Vagina (tissue), 2 donors: ENCODE results near the gene CCDC38. TPM values are rescaled to one million over a fixed set of nuclear protein-coding genes. Genes with fewer than 3 reads are reported as not detected.

Experiments used
- DNase-seq, 2 donors: peaks; one replicate each; pipeline ENCODE4 v3.0.0-alpha.2; 2017; ENCODE audit errors: extremely low spot score in 2 of 2
- H3K27ac ChIP-seq: fragments of 200-600 bp; sonication (generic); one replicate; pipeline ENCODE4 v1.5.1; 2019
- H3K27me3 ChIP-seq: fragments of 200-600 bp; sonication (generic); one replicate; pipeline ENCODE4 v1.5.1; 2019
- H3K36me3 ChIP-seq, 2 donors: fragments of 200-600 bp; sonication (generic); one replicate each; pipeline ENCODE4 v1.5.1; 2017 to 2019
- H3K4me1 ChIP-seq: fragments of 200-600 bp; sonication (generic); one replicate; pipeline ENCODE4 v1.5.1; 2019
- H3K4me3 ChIP-seq, 2 donors: fragments of 200-600 bp; sonication (generic); 1 replicate in 1 of 2; 2 replicates in 1 of 2; pipeline ENCODE4 v1.5.1; 2016 to 2019
- H3K9me3 ChIP-seq: fragments of 200-600 bp; sonication (generic); one replicate; pipeline ENCODE4 v1.5.1; 2019
- CTCF ChIP-seq, 3 experiments: fragments of 450-650 bp in 2 of 3; fragments of 200-600 bp in 1 of 3; sonication (generic) in 1 of 3; IDR thresholded peaks; one replicate each; pipeline ENCODE4 v1.5.1; 2017 to 2019; ENCODE audit warnings: antibody characterized with exemption in 3 of 3, mild to moderate bottlenecking in 2 of 3, moderate library complexity in 2 of 3
- POLR2A ChIP-seq, 2 donors: fragments of 450-650 bp; IDR thresholded peaks; one replicate each; pipeline ENCODE4 v1.6.1; 2017; ENCODE audit warnings: antibody characterized with exemption in 2 of 2, mild to moderate bottlenecking in 2 of 2, moderate library complexity in 2 of 2
- POLR2AphosphoS5 ChIP-seq, 2 donors: sonication (generic); formaldehyde crosslinking; IDR thresholded peaks; one replicate each; pipeline ENCODE4 v1.9.0; 2017; ENCODE audit warnings: antibody characterized with exemption in 2 of 2, mild to moderate bottlenecking in 2 of 2, low read depth in 1 of 2; ENCODE audit not compliant: insufficient read depth in 1 of 2
- intact Hi-C: fragments of 100-400 bp; cut with DNase I; formaldehyde crosslinking; loops from one replicate; pipeline ENCODE4 v1.15.1; 2023
- total RNA-seq: library from RNA; depleted of rRNA; stranded (reverse); fragments of >200 nt; gene quantifications from one replicate; pipeline ENCODE4 v1.2.3, GENCODE V29; 2016

The CCDC38 gene
- total RNA-seq, 1 donor from 2014 or later, result not detected

GRCh38 chr12:95962222-95962621 lies 19.8 kb upstream of the CCDC38 start:
- no peak for DNase-seq
- no peaks in the 10 kb centered on the region for H3K27me3 ChIP-seq
- TF ChIP-seq CTCF (IDR thresholded peaks at IDR 0.05) (no peak), POLR2AphosphoS5 (IDR thresholded peaks at IDR 0.05; ENCODE audit: insufficient read depth in 1 of 2, low read depth in 1 of 2) (no peak), POLR2A (IDR thresholded peaks at IDR 0.05) (no peak)
- H3K4me3 ChIP-seq, result no peak overlapping the region
- intact Hi-C loops, result loop anchor here (10.0 kb wide), 1 partner anchor 1873 kb away; no protein-coding TSS in a partner anchor
- no peak overlapping the region for H3K27ac ChIP-seq
- no peaks in the 10 kb centered on the region for H3K36me3 ChIP-seq
- no peaks in the 10 kb centered on the region for H3K4me1 ChIP-seq
- H3K9me3 ChIP-seq, result no peaks in the 10 kb centered on the region

- Histone ChIP-seq H3K4me3 (no peak overlapping the region), H3K27ac (no peak overlapping the region)
- no peak for TF ChIP-seq CTCF (IDR thresholded peaks at IDR 0.05)
- no peak for TF ChIP-seq POLR2A (IDR thresholded peaks at IDR 0.05)
- no peak for TF ChIP-seq POLR2AphosphoS5 (IDR thresholded peaks at IDR 0.05; ENCODE audit: insufficient read depth in 1 of 2, low read depth in 1 of 2)
Observed at GRCh38 chr12:95960241-95960640, 17.8 kb upstream of the CCDC38 start.

GRCh38 chr12:95959107-95959506 lies 16.7 kb upstream of the CCDC38 start:
- Histone ChIP-seq H3K9me3 (no peaks in the 10 kb centered on the region), H3K4me3 (no peak overlapping the region), H3K36me3 (no peaks in the 10 kb centered on the region), H3K27ac (no peak overlapping the region), H3K27me3 (no peaks in the 10 kb centered on the region), H3K4me1 (no peaks in the 10 kb centered on the region)
- TF ChIP-seq CTCF (IDR thresholded peaks at IDR 0.05) (no peak), POLR2AphosphoS5 (IDR thresholded peaks at IDR 0.05; ENCODE audit: insufficient read depth in 1 of 2, low read depth in 1 of 2) (no peak), POLR2A (IDR thresholded peaks at IDR 0.05) (no peak)
- no peak for DNase-seq
- intact Hi-C loops, result no loop called here

More at GRCh38 chr12:95960241-95960640, 17.8 kb upstream of the CCDC38 start:
- no peaks in the 10 kb centered on the region for H3K36me3 ChIP-seq
- no peaks in the 10 kb centered on the region for H3K9me3 ChIP-seq
- DNase-seq, result no peak
- no peaks in the 10 kb centered on the region for H3K27me3 ChIP-seq
- no peaks in the 10 kb centered on the region for H3K4me1 ChIP-seq
- intact Hi-C loops, result loop anchor here (10.0 kb wide), 1 partner anchor 1875 kb away; no protein-coding TSS in a partner anchor

GRCh38 chr12:95956557-95957145 lies 14.2 kb upstream of the CCDC38 start:
- no peaks in the 10 kb centered on the region for H3K36me3 ChIP-seq
- TF ChIP-seq CTCF (IDR thresholded peaks at IDR 0.05) (no peak), POLR2AphosphoS5 (IDR thresholded peaks at IDR 0.05; ENCODE audit: insufficient read depth in 1 of 2, low read depth in 1 of 2) (no peak), POLR2A (IDR thresholded peaks at IDR 0.05) (no peak)
- no peaks in the 10 kb centered on the region for H3K27me3 ChIP-seq
- H3K4me1 ChIP-seq, result no peaks in the 10 kb centered on the region
- intact Hi-C loops, result no loop called here
- no peak overlapping the region for H3K4me3 ChIP-seq
- no peak overlapping the region for H3K27ac ChIP-seq
- no peaks in the 10 kb centered on the region for H3K9me3 ChIP-seq
- DNase-seq, result no peak

- no peaks in the 10 kb centered on the region for H3K4me1 ChIP-seq
Observed at GRCh38 chr12:95955549-95956159, 13.2 kb upstream of the CCDC38 start.

More at GRCh38 chr12:95955549-95956159, 13.2 kb upstream of the CCDC38 start:
- no peak overlapping the region for H3K4me3 ChIP-seq
- H3K27me3 ChIP-seq, result no peaks in the 10 kb centered on the region
- H3K27ac ChIP-seq, result no peak overlapping the region
- TF ChIP-seq POLR2A (IDR thresholded peaks at IDR 0.05) (no peak), CTCF (IDR thresholded peaks at IDR 0.05) (no peak), POLR2AphosphoS5 (IDR thresholded peaks at IDR 0.05; ENCODE audit: insufficient read depth in 1 of 2, low read depth in 1 of 2) (no peak)
- DNase-seq, result no peak
- H3K36me3 ChIP-seq, result no peaks in the 10 kb centered on the region
- intact Hi-C loops, result no loop called here
- H3K9me3 ChIP-seq, result no peaks in the 10 kb centered on the region
